ENCODE results near the gene USE1. TPM values are rescaled to one million over a fixed set of nuclear protein-coding genes. Genes with fewer than 3 reads are reported as not detected.

The USE1 gene
- total RNA-seq, 1 experiment from 2014 or later, result 26.2 TPM

- CTCF ChIA-PET, result no interaction called here
- intact Hi-C loops (cut with micrococcal nuclease; ENCODE audit: unreplicated experiment) (no loop called here), in situ Hi-C loops (cut with HindIII; ENCODE audit: low pct_unique_long_range_greater_than_20kb, low sequenced_read_pairs) (no loop called here)
These were observed 14.6 kb upstream of the USE1 start for GRCh38 chr19:17200408-17201079.

GRCh38 chr19:17202249-17202648, 12.9 kb upstream of the USE1 start:
- Histone ChIP-seq H3K27ac (ENCODE audit: low read length) (no peak overlapping the region), H3K4me3 (ENCODE audit: low read depth in 2 of 2, low read length in 2 of 2) (no peak overlapping the region), H3K4me1 (ENCODE audit: control insufficient read depth, insufficient read depth, low read length) (no peaks in the 10 kb centered on the region), H3K9me3 (ENCODE audit: control insufficient read depth, insufficient read depth, low read depth, low read length) (no peaks in the 10 kb centered on the region), H3K27me3 (ENCODE audit: control insufficient read depth, insufficient read depth, low read length) (no peaks in the 10 kb centered on the region), H3K36me3 (ENCODE audit: control insufficient read depth, insufficient read depth, low read length) (no peaks in the 10 kb centered on the region; the same call in 1 of the 2 replicates)
- ChIA-PET POLR2A (no interaction called here), CTCF (no interaction called here)
- TF ChIP-seq REST (IDR thresholded peaks at IDR 0.05; ENCODE audit: insufficient read depth in 1 of 2, low read depth in 2 of 2, low read length in 1 of 2) (no peak), CTCF (IDR thresholded peaks at IDR 0.05) (no peak), TCF7L2 (IDR thresholded peaks at IDR 0.05; ENCODE audit: low read depth, low read length) (no peak), SIN3A (IDR thresholded peaks at IDR 0.05; ENCODE audit: borderline replicate concordance, insufficient read depth, low read depth, low read length) (no peak), POLR2AphosphoS5 (IDR thresholded peaks at IDR 0.05; ENCODE audit: low read depth, low read length) (no peak)
- ATAC-seq (peak; percentile 65; the same call in 1 of the 2 replicates), DNase-seq (ENCODE audit: low read depth, low spot score) (no peak)
- intact Hi-C loops (cut with micrococcal nuclease; ENCODE audit: unreplicated experiment) (no loop called here), in situ Hi-C loops (cut with HindIII; ENCODE audit: low pct_unique_long_range_greater_than_20kb, low sequenced_read_pairs) (no loop called here)
- no TSS peak for BruUV-seq (replicated peaks)

More at GRCh38 chr19:17200408-17201079, 14.6 kb upstream of the USE1 start:
- H3K27ac ChIP-seq (ENCODE audit: low read length), result no peak overlapping the region
- BruUV-seq (replicated peaks), result no TSS peak
- H3K4me1 ChIP-seq (ENCODE audit: control insufficient read depth, insufficient read depth, low read length), result no peaks in the 10 kb centered on the region
- TF ChIP-seq TCF7L2 (IDR thresholded peaks at IDR 0.05; ENCODE audit: low read depth, low read length) (no peak), CTCF (IDR thresholded peaks at IDR 0.05) (no peak), SIN3A (IDR thresholded peaks at IDR 0.05; ENCODE audit: borderline replicate concordance, insufficient read depth, low read depth, low read length) (no peak), POLR2AphosphoS5 (IDR thresholded peaks at IDR 0.05; ENCODE audit: low read depth, low read length) (no peak), REST (IDR thresholded peaks at IDR 0.05; ENCODE audit: insufficient read depth in 1 of 2, low read depth in 2 of 2, low read length in 1 of 2) (no peak)
- no peaks in the 10 kb centered on the region; the same call in 1 of the 2 replicates for H3K36me3 ChIP-seq (ENCODE audit: control insufficient read depth, insufficient read depth, low read length)
- no peaks in the 10 kb centered on the region for H3K9me3 ChIP-seq (ENCODE audit: control insufficient read depth, insufficient read depth, low read depth, low read length)
- POLR2A ChIA-PET, result no interaction called here
- no peaks in the 10 kb centered on the region for H3K27me3 ChIP-seq (ENCODE audit: control insufficient read depth, insufficient read depth, low read length)
- DNase-seq (ENCODE audit: low read depth, low spot score), result no peak
- H3K4me3 ChIP-seq (ENCODE audit: low read depth in 2 of 2, low read length in 2 of 2), result no peak overlapping the region
- no peak for ATAC-seq

All from Panc1 (cell line).